Measurements from ENCODE around the gene H3-3A. TPM values are rescaled to one million over a fixed set of nuclear protein-coding genes. Genes with fewer than 3 reads are reported as not detected.

H3-3A gene
- total RNA-seq, 1 donor from 2014 or later = 600 TPM

DNA sequence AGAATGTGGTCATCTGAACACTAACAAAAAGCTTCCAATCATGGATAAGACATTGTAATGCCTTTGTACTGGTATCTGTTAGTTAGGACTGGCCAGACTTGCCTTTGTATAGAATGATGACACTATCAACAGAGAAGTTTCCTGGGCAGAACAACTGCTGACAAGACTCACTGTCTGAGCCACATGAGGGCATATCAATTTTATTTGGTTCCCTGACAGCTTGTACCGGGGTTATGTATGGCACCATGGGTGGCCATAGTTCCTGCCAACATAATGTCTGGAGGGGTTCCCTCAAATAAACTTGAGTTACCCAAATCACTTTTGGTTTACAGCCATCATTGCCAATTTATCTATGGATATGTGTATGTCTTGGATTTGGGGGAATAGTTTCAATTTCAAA lies 13.6 kb upstream of the H3-3A start:
- DNase-seq = no peak
- no peaks in the 10 kb centered on the region for H3K4me1 Mint-ChIP-seq
- TF ChIP-seq, protein P1, sequence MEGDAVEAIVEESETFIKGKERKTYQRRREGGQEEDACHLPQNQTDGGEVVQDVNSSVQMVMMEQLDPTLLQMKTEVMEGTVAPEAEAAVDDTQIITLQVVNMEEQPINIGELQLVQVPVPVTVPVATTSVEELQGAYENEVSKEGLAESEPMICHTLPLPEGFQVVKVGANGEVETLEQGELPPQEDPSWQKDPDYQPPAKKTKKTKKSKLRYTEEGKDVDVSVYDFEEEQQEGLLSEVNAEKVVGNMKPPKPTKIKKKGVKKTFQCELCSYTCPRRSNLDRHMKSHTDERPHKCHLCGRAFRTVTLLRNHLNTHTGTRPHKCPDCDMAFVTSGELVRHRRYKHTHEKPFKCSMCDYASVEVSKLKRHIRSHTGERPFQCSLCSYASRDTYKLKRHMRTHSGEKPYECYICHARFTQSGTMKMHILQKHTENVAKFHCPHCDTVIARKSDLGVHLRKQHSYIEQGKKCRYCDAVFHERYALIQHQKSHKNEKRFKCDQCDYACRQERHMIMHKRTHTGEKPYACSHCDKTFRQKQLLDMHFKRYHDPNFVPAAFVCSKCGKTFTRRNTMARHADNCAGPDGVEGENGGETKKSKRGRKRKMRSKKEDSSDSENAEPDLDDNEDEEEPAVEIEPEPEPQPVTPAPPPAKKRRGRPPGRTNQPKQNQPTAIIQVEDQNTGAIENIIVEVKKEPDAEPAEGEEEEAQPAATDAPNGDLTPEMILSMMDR (IDR thresholded peaks at IDR 0.05) = no peak
- no peaks in the 10 kb centered on the region for H3K9me3 Mint-ChIP-seq
- intact Hi-C loops (cut with micrococcal nuclease) = no loop called here
- POLR2A ChIA-PET = interaction anchor here (1.4 kb wide), 1 partner anchor 49 kb away, joined by 3 read pairs; no protein-coding TSS in a partner anchor
- no peak overlapping the region for H3K27ac Mint-ChIP-seq
- CTCF ChIA-PET = no interaction called here
- no peak for ATAC-seq (ENCODE audit: low read depth)
- H3K4me3 Mint-ChIP-seq = no peak overlapping the region
- no peaks in the 10 kb centered on the region for H3K27me3 Mint-ChIP-seq
- H3K36me3 Mint-ChIP-seq (ENCODE audit: low read depth) = peaks cover 22% of the 10 kb centered on the region

DNA sequence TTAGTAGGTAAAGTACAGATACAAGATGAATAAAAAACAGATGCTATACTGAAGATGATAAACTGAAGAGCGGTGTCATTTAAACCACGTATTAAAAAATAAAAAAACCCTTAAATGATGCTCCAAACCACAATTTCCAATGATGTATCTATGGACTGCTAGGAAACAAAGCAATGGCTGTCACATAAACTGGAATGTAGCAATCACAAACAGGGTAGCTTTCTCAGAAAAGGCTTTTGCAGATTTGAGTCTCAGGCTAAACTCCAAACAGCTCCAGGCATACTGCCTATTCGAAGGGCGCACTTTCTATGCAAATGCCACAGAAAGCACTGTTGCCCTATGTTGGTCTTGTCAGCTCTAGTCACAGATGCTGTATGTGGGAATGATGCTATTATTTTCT lies 12.4 kb upstream of the H3-3A start:
- DNase-seq (no peak), ATAC-seq (ENCODE audit: low read depth) (no peak)
- ChIA-PET CTCF (no interaction called here), POLR2A (interaction anchor here (0.8 to 1.0 kb wide), 3 partner anchors 11 to 51 kb away, joined by 3 to 4 read pairs (median 3); partner anchors contain the start of genes H3-3A and SDE2)
- Mint-ChIP-seq H3K36me3 (ENCODE audit: low read depth) (peaks cover 21% of the 10 kb centered on the region), H3K4me3 (no peak overlapping the region), H3K27ac (no peak overlapping the region), H3K9me3 (no peaks in the 10 kb centered on the region), H3K27me3 (no peaks in the 10 kb centered on the region), H3K4me1 (no peaks in the 10 kb centered on the region)
- intact Hi-C loops (cut with micrococcal nuclease) = no loop called here
- TF ChIP-seq, protein P1 (IDR thresholded peaks at IDR 0.05) = no peak

DNA sequence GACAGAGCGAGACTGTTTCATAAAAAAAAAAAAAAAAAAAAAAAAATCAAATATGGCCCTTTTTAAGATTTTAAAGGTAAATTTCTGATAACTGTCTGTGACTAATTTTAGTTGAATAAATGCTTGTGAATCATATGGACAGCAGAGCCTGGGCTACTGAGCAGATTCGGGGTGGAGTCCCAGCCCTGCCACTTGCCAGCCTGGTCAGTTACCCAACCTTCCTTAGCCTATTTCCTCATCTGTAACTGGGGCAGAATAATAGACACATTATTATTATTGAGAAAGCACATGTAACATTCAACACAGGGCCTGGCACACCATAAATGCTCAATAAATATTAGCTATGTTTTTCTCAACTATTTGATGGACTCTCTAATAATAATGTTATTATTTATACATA lies 11.2 kb upstream of the H3-3A start:
- no peak overlapping the region for H3K4me3 Mint-ChIP-seq
- CTCF ChIA-PET = no interaction called here
- H3K4me1 Mint-ChIP-seq = no peaks in the 10 kb centered on the region
- TF ChIP-seq, protein P1 (IDR thresholded peaks at IDR 0.05) = no peak
- no peak overlapping the region for H3K27ac Mint-ChIP-seq
- H3K36me3 Mint-ChIP-seq (ENCODE audit: low read depth) = peaks cover 30% of the 10 kb centered on the region
- intact Hi-C loops (cut with micrococcal nuclease) = no loop called here
- H3K9me3 Mint-ChIP-seq = no peaks in the 10 kb centered on the region
- POLR2A ChIA-PET = interaction anchor here (1.1 kb wide), 1 partner anchor 60 kb away, joined by 3 read pairs; no protein-coding TSS in a partner anchor
- DNase-seq (no peak), ATAC-seq (ENCODE audit: low read depth) (no peak)
- H3K27me3 Mint-ChIP-seq = no peaks in the 10 kb centered on the region

- ChIA-PET CTCF (interaction anchor here (1.1 kb wide), 1 partner anchor 13 kb away, joined by 3 read pairs; no protein-coding TSS in a partner anchor), POLR2A (interaction anchor here (1.0 to 1.2 kb wide), 2 partner anchors 10 to 52 kb away, joined by 3 to 5 read pairs; partner anchors contain the start of genes H3-3A and SDE2)
- H3K4me1 Mint-ChIP-seq = no peaks in the 10 kb centered on the region
- no peak overlapping the region for H3K27ac Mint-ChIP-seq
- TF ChIP-seq, protein P1 (IDR thresholded peaks at IDR 0.05) = no peak
- no peak overlapping the region for H3K4me3 Mint-ChIP-seq
- ATAC-seq (ENCODE audit: low read depth) = no peak
- DNase-seq = no peak
- intact Hi-C loops (cut with micrococcal nuclease) = loop anchor here (2.0 kb wide), 1 partner anchor 17 kb away; no protein-coding TSS in a partner anchor
- H3K9me3 Mint-ChIP-seq = no peaks in the 10 kb centered on the region
- peaks cover 31% of the 10 kb centered on the region for H3K36me3 Mint-ChIP-seq (ENCODE audit: low read depth)
- no peaks in the 10 kb centered on the region for H3K27me3 Mint-ChIP-seq
Observed at GRCh38 chr1:226052061-226052460, 10.5 kb upstream of the H3-3A start.

DNA sequence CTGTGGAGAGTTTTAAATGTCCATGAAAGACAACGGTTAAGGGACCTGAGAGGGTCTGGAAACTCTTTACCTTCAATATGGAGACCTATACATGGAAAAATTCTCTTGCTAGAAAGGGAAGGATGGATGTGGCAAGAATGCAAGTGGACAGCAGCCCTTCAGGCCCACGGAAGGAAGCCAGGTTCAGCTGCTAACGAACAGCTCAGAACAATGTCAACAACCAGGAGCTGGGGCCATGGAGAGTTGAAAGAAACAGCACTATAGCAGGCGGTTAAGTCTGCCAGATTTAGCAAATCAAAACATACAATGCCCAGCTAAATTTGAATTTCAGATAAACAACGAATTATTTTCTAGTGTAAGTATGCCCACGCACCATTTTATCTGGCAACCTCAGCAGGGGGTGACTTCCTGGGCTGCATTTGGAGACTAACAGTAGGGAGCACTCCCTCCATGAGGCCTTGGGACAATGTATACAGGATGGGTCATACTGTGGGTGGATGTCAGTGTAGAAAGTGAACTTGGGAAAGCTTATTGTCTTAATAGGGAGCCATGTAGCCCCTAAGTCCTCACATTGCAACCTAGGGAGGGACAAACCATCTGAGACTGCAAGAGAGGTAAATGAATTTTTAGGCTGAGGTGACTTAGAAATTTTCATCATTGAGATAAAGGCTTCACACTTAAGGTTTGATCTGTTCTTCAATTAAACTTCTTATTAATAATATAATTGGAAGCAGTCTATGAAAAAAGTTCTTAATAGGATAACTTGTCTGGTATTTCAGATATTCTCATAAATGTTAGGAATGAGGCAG lies 7.8 kb upstream of the H3-3A start:
- H3K4me1 Mint-ChIP-seq = no peaks in the 10 kb centered on the region
- intact Hi-C loops (cut with micrococcal nuclease) = no loop called here
- ATAC-seq (ENCODE audit: low read depth) (no peak), DNase-seq (no peak)
- ChIA-PET POLR2A (interaction anchor here (1.2 to 1.3 kb wide), 2 partner anchors 26 to 55 kb away, joined by 5 to 9 read pairs; partner anchors contain the start of gene SDE2), CTCF (interaction anchor here (1.0 to 1.1 kb wide), 2 partner anchors 10 to 13 kb away, joined by 3 to 4 read pairs; no protein-coding TSS in a partner anchor)
- no peak overlapping the region for H3K27ac Mint-ChIP-seq
- no peaks in the 10 kb centered on the region for H3K27me3 Mint-ChIP-seq
- H3K9me3 Mint-ChIP-seq = no peaks in the 10 kb centered on the region
- peaks cover 41% of the 10 kb centered on the region for H3K36me3 Mint-ChIP-seq (ENCODE audit: low read depth)
- H3K4me3 Mint-ChIP-seq = no peak overlapping the region
- TF ChIP-seq, protein P1 (IDR thresholded peaks at IDR 0.05) = no peak
